HG02943 (cell line): ENCODE measurements around the gene BTBD16.
A peak's percentile ranks its signal among the peaks of the same experiment; 100 is the strongest.

ENCODE experiments used
- ATAC-seq: cut with Tn5 transposase; IDR thresholded peaks from one replicate; pipeline ENCODE4 v1.9.1; 2021; ENCODE audit warnings: mild to moderate bottlenecking, low read depth, moderate library complexity; ENCODE audit not compliant: unreplicated experiment

The BTBD16 gene

GRCh38 chr10:122362621-122363020 is 91.5 kb downstream of the BTBD16 start:
- no peak for ATAC-seq

- ATAC-seq: no peak
Observed at GRCh38 chr10:122363311-122363710, 92.2 kb downstream of the BTBD16 start.

- ATAC-seq: no peak
Observed at GRCh38 chr10:122363722-122364463, 92.8 kb downstream of the BTBD16 start.

- ATAC-seq: no peak
Observed at GRCh38 chr10:122368502-122369254, 97.6 kb downstream of the BTBD16 start.

- ATAC-seq: no peak
Observed at GRCh38 chr10:122373108-122373507, 102.0 kb downstream of the BTBD16 start.

- no peak for ATAC-seq
Observed at GRCh38 chr10:122373721-122374120, 102.6 kb downstream of the BTBD16 start.

GRCh38 chr10:122374237-122374858 is 103.3 kb downstream of the BTBD16 start, which contains the start of gene PLEKHA1:
TSS of gene PLEKHA1 (plus strand) at chr10:122374708. CDS start at chr10:122393201, 18,493 bp downstream.
- peak; percentile 81 for ATAC-seq

- peak; percentile 51 for ATAC-seq
Observed at GRCh38 chr10:122374859-122375678, 104.0 kb downstream of the BTBD16 start.

GRCh38 chr10:122375679-122376160 is 104.6 kb downstream of the BTBD16 start:
- ATAC-seq: no peak

- ATAC-seq: no peak
Observed at GRCh38 chr10:122376364-122376961, 105.4 kb downstream of the BTBD16 start.

GRCh38 chr10:122379041-122379440 is 107.9 kb downstream of the BTBD16 start:
- no peak for ATAC-seq

- ATAC-seq: no peak
Observed at GRCh38 chr10:122379537-122379936, 108.4 kb downstream of the BTBD16 start.

- ATAC-seq: no peak
Observed at GRCh38 chr10:122380703-122381102, 109.6 kb downstream of the BTBD16 start.

- no peak for ATAC-seq
Observed at GRCh38 chr10:122381680-122382079, 110.6 kb downstream of the BTBD16 start.

GRCh38 chr10:122386514-122386913 is 115.4 kb downstream of the BTBD16 start:
- no peak for ATAC-seq

- ATAC-seq: no peak
Observed at GRCh38 chr10:122387572-122387971, 116.5 kb downstream of the BTBD16 start.
